H1 (cell line): ENCODE results near the gene BRCA1. TPM values are rescaled to one million over a fixed set of nuclear protein-coding genes. Genes with fewer than 3 reads are reported as not detected.

ENCODE experiments used
- ATF3 ChIP-seq: IDR thresholded peaks from 2 replicates; pipeline ENCODE4 v1.6.1; 2011; ENCODE audit warnings: low read depth, mild to moderate bottlenecking, low read length; ENCODE audit not compliant: insufficient read depth
- CBX5 ChIP-seq: fragments of 300-800, 300-1000 bp; sonication (generic); IDR thresholded peaks from 2 replicates; pipeline ENCODE4 v1.7.1; 2016; ENCODE audit warnings: antibody characterized with exemption, low read length, low read depth
- CEBPB ChIP-seq: IDR thresholded peaks from 2 replicates; pipeline ENCODE4 v1.6.1; 2012; ENCODE audit warnings: low read depth, low read length
- CHD2 ChIP-seq: IDR thresholded peaks from 2 replicates; pipeline ENCODE4 v1.6.1; 2012; ENCODE audit warnings: low read length, improper control_type of control experiment
- CTBP2 ChIP-seq: IDR thresholded peaks from 2 replicates; pipeline ENCODE4 v1.7.0; 2011; ENCODE audit warnings: borderline replicate concordance, mild to moderate bottlenecking, moderate library complexity, mixed read lengths, low read length; ENCODE audit not compliant: insufficient read depth, insufficient read length
- EGR1 ChIP-seq: IDR thresholded peaks from 2 replicates; pipeline ENCODE4 v1.6.1; 2011; ENCODE audit warnings: low read depth, low read length, borderline replicate concordance
- EP300 ChIP-seq, 2 experiments: IDR thresholded peaks; 1 replicate in 1 of 2; 2 replicates in 1 of 2; pipeline ENCODE4 v1.6.1; 2011 to 2012; ENCODE audit warnings: low read depth in 2 of 2, low read length in 2 of 2, mild to moderate bottlenecking in 2 of 2, borderline replicate concordance in 1 of 2, inconsistent platforms in 1 of 2, moderate library complexity in 1 of 2
- GABPA ChIP-seq: IDR thresholded peaks from 2 replicates; pipeline ENCODE4 v1.6.1; 2011; ENCODE audit warnings: mild to moderate bottlenecking, low read length, moderate library complexity, borderline replicate concordance; ENCODE audit not compliant: insufficient read depth
- HDAC6 ChIP-seq: IDR thresholded peaks from one replicate; pipeline ENCODE4 v1.7.1; 2012; ENCODE audit warnings: low read depth, mild to moderate bottlenecking, inconsistent platforms, low read length, moderate library complexity
- JUN ChIP-seq: IDR thresholded peaks from 2 replicates; pipeline ENCODE4 v1.6.1; 2011; ENCODE audit warnings: low read depth, mild to moderate bottlenecking, improper control_type of control experiment, low read length
- MAFK ChIP-seq: IDR thresholded peaks from 2 replicates; pipeline ENCODE4 v1.6.1; 2012; ENCODE audit warnings: low read depth, mild to moderate bottlenecking, improper control_type of control experiment, low read length
- NRF1 ChIP-seq: IDR thresholded peaks from 2 replicates; pipeline ENCODE4 v1.6.1; 2011; ENCODE audit warnings: mild to moderate bottlenecking, low read depth, low read length, improper control_type of control experiment
- POLR2A ChIP-seq, 2 experiments: IDR thresholded peaks; 1 replicate in 1 of 2; 2 replicates in 1 of 2; pipeline ENCODE4 v1.6.1; 2011; ENCODE audit warnings: low read depth in 2 of 2, low read length in 2 of 2, mild to moderate bottlenecking in 2 of 2; ENCODE audit errors: control extremely low read depth in 1 of 2
- RAD21 ChIP-seq, 2 experiments: IDR thresholded peaks in 1 of 2; conservative IDR thresholded peaks in 1 of 2; 2 replicates each; pipeline ENCODE4 v1.6.1; 2011; ENCODE audit warnings: low read depth in 2 of 2, low read length in 2 of 2, improper control_type of control experiment in 1 of 2, inconsistent platforms in 1 of 2, mild to moderate bottlenecking in 1 of 2, moderate library complexity in 1 of 2
- SIN3A ChIP-seq, 2 experiments: IDR thresholded peaks in 1 of 2; conservative IDR thresholded peaks in 1 of 2; 2 replicates each; pipeline ENCODE4 v1.6.1; 2011 to 2012; ENCODE audit warnings: low read length in 2 of 2, improper control_type of control experiment in 1 of 2, low read depth in 1 of 2, mild to moderate bottlenecking in 1 of 2
- SIX5 ChIP-seq: IDR thresholded peaks from 2 replicates; pipeline ENCODE4 v1.6.1; 2011; ENCODE audit warnings: mild to moderate bottlenecking, low read depth, low read length
- SP1 ChIP-seq: IDR thresholded peaks from 2 replicates; pipeline ENCODE4 v1.6.1; 2011; ENCODE audit warnings: low read depth, low read length
- SP4 ChIP-seq: IDR thresholded peaks from 2 replicates; pipeline ENCODE4 v1.6.1; 2012; ENCODE audit warnings: low read length, inconsistent platforms
- SRF ChIP-seq: IDR thresholded peaks from 2 replicates; pipeline ENCODE4 v1.6.1; 2011; ENCODE audit warnings: mild to moderate bottlenecking, low read depth, low read length, moderate library complexity
- TBP ChIP-seq: IDR thresholded peaks from 2 replicates; pipeline ENCODE4 v1.6.1; 2011; ENCODE audit warnings: low read depth, low read length, improper control_type of control experiment
- TEAD4 ChIP-seq: IDR thresholded peaks from 2 replicates; pipeline ENCODE4 v1.6.1; 2012; ENCODE audit warnings: low read depth, low read length, inconsistent platforms, mixed read lengths
- ZNF274 ChIP-seq: IDR thresholded peaks from 2 replicates; pipeline ENCODE4 v1.7.0; 2012; ENCODE audit warnings: low read length, borderline replicate concordance; ENCODE audit errors: extremely low read depth
- polyA plus RNA-seq, 7 experiments: library from polyadenylated mRNA; depleted of rRNA in 3 of 7; stranded (reverse) in 5 of 7; unstranded in 2 of 7; fragments of >200 nt in 5 of 7; fragments of 200-250 nt in 2 of 7; gene quantifications; 1 replicate in 5 of 7; 2 replicates in 1 of 7; 4 replicates in 1 of 7; pipeline versions ENCODE4 v1.2.1 to v1.2.3, GENCODE V29; 2011 to 2013; ENCODE audit warnings: missing spikeins in 2 of 7, mixed read lengths in 2 of 7
- total RNA-seq: library from RNA; stranded (reverse); fragmentation: NEBNext Ultra II Directional; extraction: Animal tissue kit (Norgen Biotek cat#: 25700); gene quantifications from 2 replicates; pipeline ENCODE4 v1.2.1, GENCODE V29; 2021

BRCA1 gene
- total and polyA plus RNA-seq, 2 of the 8 experiments (the other 6 are each of a cell fraction or from before 2014, with no cell fraction given) = 30.7 to 39.2 TPM

- no peak for TF ChIP-seq CBX5
- peak; percentile 78 for TF ChIP-seq CTBP2
- TF ChIP-seq ZNF274 = no peak
- TF ChIP-seq MAFK = no peak
- no peak for TF ChIP-seq TEAD4
- TF ChIP-seq SIN3A (conservative IDR thresholded peaks at IDR 0.05 in 1 of 2, IDR thresholded peaks at IDR 0.05 in 1 of 2; ENCODE audit: low read depth in 1 of 2, low read length in 2 of 2) = peak; percentile 38 to 74; a peak in 2 of 4 replicates
- TF ChIP-seq EP300 (IDR thresholded peaks at IDR 0.05; ENCODE audit: borderline replicate concordance in 1 of 2, low read depth in 2 of 2, low read length in 2 of 2) = 0 out of 3 replicates have a peak, but pooled peaks of 1 of the 2 experiments have one; percentile 30
- peak in 1 of 2 experiments; percentile 44; a peak in 2 of 4 replicates for TF ChIP-seq RAD21 (IDR thresholded peaks at IDR 0.05 in 1 of 2, conservative IDR thresholded peaks at IDR 0.05 in 1 of 2; ENCODE audit: low read depth in 2 of 2, low read length in 2 of 2)
- no peak for TF ChIP-seq HDAC6
- TF ChIP-seq SRF = no peak
- peak; percentile 90 for TF ChIP-seq CHD2
- TF ChIP-seq GABPA = no peak
- TF ChIP-seq JUN = no peak
- TF ChIP-seq POLR2A (IDR thresholded peaks at IDR 0.05; ENCODE audit: control extremely low read depth in 1 of 2, low read depth in 2 of 2, low read length in 2 of 2) = peak; percentile 19 to 71
- peak; percentile 97 for TF ChIP-seq SP1
- TF ChIP-seq CEBPB = no peak
- no peak for TF ChIP-seq EGR1
- TF ChIP-seq NRF1 = no peak
- peak; percentile 82 for TF ChIP-seq SP4
- TF ChIP-seq TBP = peak; percentile 76
- no peak for TF ChIP-seq SIX5
- no peak for TF ChIP-seq ATF3
These were observed 45.8 kb upstream of the BRCA1 start, which contains the start of gene NBR1 (continued) for GRCh38 chr17:43170766-43171585.
